Thyroid gland (tissue), 4 donors: ENCODE results near the gene IL4I1.

ENCODE experiments used
- CTCF ChIP-seq, 6 experiments: fragments of 200-600 bp in 3 of 6; fragments of 450-650 bp in 3 of 6; sonication (generic) in 3 of 6; IDR thresholded peaks; one replicate each; pipeline ENCODE4 v1.5.1; 2016 to 2019; ENCODE audit warnings: antibody characterized with exemption in 6 of 6, mild to moderate bottlenecking in 2 of 6, inconsistent platforms in 1 of 6, moderate library complexity in 1 of 6
- POLR2A ChIP-seq, 2 donors: fragments of 450-650 bp; IDR thresholded peaks; one replicate each; pipeline ENCODE4 v1.6.1; 2017; ENCODE audit warnings: antibody characterized with exemption in 2 of 2, mild to moderate bottlenecking in 2 of 2, moderate library complexity in 1 of 2

GRCh38 chr19:49881672-49882394, 14.9 kb downstream of the IL4I1 start:
- TF ChIP-seq CTCF (IDR thresholded peaks at IDR 0.05): no peak
- TF ChIP-seq POLR2A (IDR thresholded peaks at IDR 0.05): no peak
